GM19438 (cell line): Measurements from ENCODE around the gene TBC1D14.
"Not testable (repeated sequence)": the region's sequence is repeated elsewhere in the genome, so short reads cannot be mapped to it uniquely, and the experiment has no call there.

Experiments used
- ATAC-seq: cut with Tn5 transposase; IDR thresholded peaks from one replicate; pipeline ENCODE4 v1.9.1; 2021; ENCODE audit warnings: low read depth; ENCODE audit not compliant: unreplicated experiment

Gene TBC1D14

DNA sequence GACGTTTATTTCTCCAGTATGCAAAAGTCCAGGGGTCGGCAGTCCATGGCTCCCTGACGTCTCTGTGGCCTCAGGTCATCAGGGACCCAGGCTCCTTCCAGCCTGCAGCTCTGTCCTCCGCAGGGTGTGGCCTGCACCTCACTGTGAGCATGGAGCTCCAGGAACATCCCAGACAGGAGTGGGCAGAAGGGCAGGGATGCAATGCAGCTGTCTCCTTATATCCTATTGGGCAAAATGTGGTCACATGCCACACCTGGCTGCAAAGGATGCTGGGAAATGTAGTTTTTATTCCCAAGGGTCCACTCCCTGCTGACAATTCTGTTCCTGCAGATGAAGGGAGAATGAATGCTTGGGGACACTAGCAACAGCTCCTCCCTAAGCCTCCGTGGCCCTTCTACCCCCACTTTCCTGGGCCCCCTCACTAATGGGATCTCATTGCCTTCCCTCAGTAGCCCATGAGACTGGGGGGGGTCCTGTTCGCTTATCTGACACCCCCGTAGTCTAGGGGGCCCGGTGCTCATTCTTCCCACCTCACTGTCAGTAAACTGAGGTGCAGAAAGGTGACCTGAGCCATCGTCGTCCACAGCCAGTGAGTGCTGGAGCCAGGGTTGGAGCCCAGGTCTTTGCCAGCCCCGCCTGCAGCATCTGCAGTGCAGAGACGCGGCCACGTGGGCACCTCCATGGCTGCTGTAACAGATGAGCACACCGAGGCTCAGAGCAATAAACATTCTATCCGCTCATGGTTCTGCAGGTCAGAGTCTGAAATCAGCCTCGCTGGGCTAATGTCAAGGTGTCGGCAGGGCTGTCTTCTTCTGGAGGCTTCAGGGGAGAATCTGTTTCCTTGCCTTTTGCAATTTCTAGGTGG lies 164.1 kb downstream of the TBC1D14 start:
- ATAC-seq = no peak

DNA sequence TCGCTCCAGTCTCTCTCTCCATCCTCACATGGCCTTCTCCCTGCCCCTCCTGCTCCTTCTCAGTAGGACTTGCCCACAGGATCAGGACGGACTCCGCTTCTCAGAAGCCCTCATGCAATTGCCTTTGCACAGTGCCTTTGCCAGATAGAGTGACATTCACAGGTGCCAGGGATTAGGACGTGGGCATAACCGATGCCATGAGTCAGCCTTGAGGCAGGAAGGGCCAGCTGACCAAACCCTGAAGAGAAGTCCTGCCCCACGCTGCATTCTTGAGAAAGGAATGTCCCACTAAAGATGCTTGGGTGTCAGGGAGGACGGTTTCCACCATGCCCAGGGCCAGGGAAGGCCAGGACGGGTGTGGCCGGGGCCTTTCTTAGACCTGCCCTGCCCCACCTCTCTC lies 164.8 kb downstream of the TBC1D14 start:
- no peak for ATAC-seq

DNA sequence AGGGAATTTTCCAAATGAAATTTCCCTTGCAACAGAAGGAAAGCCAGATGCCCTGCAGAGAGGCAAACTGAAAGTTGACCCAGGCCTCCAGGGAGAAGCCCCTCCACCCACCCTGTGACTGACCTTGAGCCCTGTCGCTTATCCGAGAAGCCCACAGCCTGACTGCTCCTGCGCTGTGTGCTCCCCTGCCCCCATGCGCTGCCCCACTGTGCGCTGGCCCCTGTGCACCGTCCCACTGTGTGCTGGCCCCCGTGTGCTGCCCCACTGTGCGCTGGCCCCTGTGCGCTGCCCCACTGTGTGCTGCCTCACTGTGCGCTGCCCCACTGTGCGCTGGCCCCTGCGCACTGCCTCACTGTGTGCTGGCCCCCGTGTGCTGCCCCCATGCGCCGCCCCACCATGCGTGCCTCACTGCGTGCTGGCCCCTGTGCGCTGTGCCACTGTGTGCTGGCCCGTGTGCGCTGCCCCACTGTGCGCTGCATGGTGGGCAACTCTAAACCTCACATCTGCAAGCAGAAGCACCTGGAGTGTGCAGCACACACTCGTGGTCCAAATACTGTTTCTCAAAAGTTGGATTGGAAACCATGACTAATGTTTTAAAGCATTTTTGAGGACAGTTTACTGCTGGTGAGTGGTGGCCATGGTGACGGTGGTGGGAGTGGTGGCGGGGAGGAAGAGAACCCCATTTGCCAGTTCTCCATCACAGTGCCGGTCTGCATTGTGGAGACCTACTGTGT lies 166.5 kb downstream of the TBC1D14 start:
- ATAC-seq = no peak

DNA sequence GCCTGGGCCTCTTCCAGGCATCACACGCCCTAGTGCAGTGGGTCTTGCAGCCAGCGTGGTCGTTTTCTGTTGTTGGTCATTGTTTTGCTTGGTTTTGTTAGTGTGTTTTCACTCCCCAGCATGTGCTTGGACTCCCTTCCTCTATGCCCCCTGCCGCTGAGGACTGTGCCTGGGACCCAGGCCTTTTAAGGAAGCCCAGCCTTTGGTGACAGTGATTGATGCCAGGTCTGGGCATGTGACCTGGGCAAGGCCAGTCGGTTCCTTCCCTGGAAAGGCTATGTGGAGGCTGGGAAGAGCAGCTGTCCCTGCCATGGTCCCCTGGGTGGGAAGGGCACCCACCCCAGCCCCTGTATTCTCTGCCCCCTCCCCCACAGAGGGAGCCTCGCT lies 167.1 kb downstream of the TBC1D14 start:
- ATAC-seq = no peak

DNA sequence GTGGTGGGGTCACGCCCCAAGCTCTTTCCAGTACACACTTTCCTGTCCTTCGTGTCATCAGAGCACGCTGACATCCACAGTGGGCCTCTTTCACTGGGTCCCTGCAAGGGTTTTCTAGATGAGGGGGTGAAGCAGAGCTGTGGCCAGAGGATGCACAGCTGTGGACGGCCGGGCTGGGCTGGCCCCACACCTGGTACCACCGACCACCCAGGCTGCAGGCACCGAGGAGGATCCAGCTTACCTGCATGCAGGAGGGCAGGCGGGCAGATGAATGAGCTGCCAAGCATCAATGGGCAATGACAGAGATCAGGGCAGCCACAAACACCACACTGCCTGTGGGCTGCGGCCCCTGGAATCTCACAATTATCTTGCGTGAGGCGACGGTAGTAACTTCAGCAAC lies 167.7 kb downstream of the TBC1D14 start:
- no peak for ATAC-seq

DNA sequence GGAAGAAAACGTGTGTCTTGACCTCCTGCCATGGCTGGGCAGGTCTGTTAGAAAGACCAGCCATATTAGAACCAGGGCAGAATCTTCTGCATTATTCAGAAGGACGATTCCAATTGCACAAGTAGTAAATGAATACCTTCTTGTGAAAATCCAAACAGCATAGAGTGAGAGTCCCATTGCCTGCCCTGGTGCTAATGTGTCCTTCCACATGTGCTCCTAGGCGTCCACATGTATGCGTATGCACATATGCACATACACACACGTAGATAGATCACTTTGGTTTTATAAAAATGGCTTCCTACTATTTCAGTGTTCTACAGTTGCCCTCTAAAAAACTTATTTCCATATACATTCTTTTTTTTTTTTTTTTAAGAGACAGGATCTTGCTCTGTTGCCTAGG lies 168.4 kb downstream of the TBC1D14 start:
- no peak for ATAC-seq

DNA sequence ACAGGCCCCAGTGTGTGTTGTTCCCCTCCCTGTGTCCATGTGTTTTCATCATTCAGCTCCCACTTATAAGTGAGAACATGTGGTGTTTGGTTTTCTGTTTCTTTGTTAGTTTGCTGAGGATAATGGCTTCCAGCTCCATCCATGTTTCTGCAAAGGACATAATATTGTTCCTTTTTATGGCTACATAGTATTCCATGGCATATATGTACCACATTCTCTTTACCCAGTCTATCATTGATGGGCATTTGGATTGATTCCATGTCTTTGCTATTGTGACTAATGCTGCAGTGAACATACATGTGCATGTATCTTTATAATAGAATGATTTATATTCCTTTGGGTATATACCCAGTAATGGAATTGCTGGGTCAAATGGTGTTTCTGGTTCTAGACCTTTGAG lies 169.9 kb downstream of the TBC1D14 start:
- not testable (repeated sequence) for ATAC-seq

DNA sequence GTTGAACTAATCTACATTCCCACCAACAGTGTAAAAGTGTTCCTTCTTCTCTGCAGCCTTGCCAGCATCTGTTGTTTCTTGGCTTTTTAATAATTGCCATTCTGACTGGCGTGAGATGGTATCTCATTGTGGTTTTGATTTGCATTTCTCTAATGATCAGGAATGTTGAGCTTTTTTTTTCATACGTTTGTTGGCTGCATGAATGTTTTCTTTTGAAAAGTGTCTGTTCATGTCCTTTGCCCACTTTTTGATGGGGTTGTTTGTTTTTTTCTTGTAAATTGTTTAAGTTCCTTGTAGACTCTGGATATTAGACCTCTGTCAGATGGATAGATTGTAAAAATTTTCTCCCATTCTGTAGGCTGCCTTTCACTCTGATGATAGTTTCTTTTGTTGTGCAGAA lies 170.3 kb downstream of the TBC1D14 start:
- ATAC-seq = not testable (repeated sequence)
